ENCODE results near the gene SLC25A34.
"Not testable (repeated sequence)": the region's sequence is repeated elsewhere in the genome, so short reads cannot be mapped to it uniquely, and the experiment has no call there.

The SLC25A34 gene

DNA sequence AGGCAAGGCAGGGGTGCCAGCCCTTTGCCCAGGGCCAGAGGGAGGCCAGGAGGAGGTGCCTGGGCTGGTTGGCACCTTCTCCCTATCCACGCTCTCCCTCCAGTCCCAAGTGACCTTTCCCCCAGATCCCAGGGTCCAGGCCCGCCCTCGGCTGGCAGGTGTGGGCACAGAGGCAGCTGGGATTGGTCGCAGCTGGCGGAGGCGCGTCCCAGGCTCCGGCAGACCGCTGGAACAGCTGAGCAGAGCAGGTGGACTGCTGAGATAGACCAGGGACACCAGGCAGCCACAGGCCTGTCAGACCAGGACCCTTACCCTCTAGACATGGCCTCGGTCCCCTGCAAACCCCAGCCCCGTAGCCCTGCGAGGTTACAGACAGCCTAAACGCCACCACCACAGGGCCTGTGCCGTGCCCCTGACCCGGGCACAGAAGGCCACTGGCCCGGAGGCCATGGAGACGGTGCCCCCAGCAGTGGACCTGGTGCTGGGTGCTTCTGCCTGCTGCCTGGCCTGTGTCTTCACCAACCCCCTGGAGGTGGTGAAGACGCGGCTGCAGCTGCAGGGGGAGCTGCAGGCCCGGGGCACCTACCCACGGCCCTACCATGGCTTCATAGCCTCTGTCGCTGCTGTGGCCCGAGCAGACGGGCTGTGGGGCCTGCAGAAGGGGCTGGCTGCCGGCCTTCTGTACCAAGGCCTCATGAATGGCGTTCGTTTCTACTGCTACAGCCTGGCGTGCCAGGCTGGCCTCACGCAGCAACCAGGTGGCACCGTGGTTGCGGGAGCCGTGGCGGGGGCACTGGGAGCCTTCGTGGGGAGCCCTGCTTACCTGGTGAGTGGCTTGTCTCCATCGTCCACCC lies at the start of gene SLC25A34:
Gene SLC25A34, plus strand, starts transcription at position 221 of the 854 bp plus-strand sequence. Its CDS starts 228 bp downstream, at position 449.
- DNase-seq: no peak

GRCh38 chr1:15687446-15687845 lies 48.6 kb upstream of the SLC25A34 start:
- DNase-seq: no peak

DNA sequence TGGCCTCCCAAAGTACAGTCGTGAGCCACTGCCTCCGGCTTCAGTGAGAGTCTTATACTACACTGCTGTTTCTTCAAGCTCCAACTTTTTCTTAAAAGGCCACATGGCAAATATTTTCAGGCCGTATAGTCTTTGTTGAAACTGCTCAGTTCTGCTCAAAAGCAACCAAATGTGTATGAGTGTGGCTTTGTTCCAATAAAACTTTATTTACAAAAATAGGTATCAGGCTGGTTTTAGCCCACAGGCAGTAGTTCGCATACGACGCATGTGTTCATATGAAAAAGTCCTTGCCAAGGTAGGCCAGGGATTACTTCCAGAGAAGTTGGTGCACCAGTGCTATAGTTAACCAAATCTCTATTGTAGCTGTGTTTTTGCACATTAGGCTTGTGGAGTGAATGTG lies 45.7 kb upstream of the SLC25A34 start:
- no peak for DNase-seq

GRCh38 chr1:15691434-15692032 lies 44.5 kb upstream of the SLC25A34 start:
- DNase-seq: no peak

- DNase-seq: no peak
Observed at GRCh38 chr1:15692121-15692682, 43.9 kb upstream of the SLC25A34 start.

DNA sequence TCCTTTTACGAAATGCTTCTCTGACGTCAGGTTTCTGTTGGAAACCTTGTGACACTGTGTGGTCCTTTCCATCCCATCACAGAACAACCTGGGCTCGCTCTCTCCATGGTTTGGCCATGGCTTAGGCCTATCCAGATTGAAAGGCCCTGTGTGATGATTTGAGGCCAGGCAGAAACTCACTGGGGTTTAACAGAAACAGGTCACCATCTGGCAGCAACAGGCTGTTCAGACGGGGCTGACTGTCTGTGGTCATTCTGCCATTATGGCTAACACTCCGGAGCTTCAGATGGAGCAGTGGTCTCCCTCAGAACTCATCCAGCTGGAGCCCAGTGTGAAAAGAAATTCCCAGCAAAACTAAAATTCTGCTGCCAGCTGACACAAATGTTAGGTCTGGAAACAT lies 42.7 kb upstream of the SLC25A34 start:
- no peak for DNase-seq

DNA sequence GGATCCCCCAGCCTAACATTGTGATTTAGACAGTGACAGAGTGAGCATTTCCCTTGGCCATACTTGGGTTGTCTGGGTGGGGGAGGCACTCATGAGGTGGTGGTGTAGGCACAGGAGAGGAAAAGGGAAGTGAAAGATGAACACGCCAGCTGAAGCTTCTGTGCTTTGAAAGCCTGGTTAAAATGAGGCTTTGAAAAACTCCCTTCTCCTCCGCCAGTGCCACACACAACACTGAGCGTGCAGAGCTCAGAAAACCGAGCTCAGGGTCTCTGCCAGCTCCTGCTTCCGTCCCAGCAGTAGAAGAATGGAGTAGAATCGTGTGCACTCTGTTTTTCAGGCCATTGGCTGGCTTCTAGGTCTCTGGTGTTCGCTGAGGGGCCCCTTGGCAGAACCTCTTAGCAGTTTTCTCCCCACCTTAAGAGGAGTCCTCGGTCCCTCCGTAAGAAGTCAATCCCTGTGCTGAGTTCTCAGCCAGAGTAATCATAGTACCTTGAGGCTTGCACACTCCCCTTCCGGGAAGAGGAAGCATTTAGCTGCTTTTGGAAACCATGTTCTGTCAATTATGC lies 39.0 kb upstream of the SLC25A34 start:
- DNase-seq: no peak

GRCh38 chr1:15698201-15698600 lies 37.9 kb upstream of the SLC25A34 start:
- no peak for DNase-seq

DNA sequence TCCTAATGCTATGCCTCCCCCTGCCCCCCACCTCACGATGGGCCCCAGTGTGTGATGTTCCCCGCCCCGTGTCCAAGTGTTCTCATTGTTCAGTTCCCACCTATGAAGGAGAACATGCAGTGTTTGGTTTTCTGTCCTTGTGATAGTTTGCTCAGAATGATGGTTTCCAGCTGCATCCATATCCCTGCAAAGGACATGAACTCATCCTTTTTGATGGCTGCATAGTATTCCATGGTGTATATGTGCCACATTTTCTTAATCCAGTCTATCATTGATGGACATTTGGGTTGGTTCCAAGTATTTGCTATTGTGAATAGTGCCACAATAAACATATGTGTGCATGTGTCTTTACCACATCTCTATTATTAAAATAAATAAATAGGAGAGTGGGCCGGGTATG lies 36.7 kb upstream of the SLC25A34 start:
- DNase-seq: not testable (repeated sequence)

- DNase-seq: no peak
Observed at GRCh38 chr1:15700508-15700907, 35.5 kb upstream of the SLC25A34 start.

DNA sequence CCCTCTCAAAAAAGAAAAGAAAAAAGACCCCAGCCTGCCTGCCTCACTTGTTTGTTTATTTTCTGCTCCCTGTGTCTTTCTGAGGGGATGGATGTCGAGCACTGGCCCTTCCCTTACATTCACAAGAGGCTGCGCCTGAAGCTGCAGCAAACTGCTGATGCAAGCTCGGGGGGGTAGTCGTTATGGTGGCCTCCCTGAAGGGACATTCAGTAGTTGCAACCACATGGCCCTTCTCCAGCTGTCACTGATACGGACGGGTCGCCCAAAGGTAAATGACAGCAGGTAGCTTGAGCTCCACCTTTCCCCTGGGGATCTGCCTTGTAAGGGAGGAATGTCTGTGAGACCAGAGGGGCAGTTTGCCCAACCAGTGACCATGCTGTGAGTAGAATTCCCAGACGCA lies 34.3 kb upstream of the SLC25A34 start:
- DNase-seq: no peak

- no peak for DNase-seq
Observed at GRCh38 chr1:15702722-15703550, 33.1 kb upstream of the SLC25A34 start.

- no peak for DNase-seq
Observed at GRCh38 chr1:15703562-15703961, 32.5 kb upstream of the SLC25A34 start.

DNA sequence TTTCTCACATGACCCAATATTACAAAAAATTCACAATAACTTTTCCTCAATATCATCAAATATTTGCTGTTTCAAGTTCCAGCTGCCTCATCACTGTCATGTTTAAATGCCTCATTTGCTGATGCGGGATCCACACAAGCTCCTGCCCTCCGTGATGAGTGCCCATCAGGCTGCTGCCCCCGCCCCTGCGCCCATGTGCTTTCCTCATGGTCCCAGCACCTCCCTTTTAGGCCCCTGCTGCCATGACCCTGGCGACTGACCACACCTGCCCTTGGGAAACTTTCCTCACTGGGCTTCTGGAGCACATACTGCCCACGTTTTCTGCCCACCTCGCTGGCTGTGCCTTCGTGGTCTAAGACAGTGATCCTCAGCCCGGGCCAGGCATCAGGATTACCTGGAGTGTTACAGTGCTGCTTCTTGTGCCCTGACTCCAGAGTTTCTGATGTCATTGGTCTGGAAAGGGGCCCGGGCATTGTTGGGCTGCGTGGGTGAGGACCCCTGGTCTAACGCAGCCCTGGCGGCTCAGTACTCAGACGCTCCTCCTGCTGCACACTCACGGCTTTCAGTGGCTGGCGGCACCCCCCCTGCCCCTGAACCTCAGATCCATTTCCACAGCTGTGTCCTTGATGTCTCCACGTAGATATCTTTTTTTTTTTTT lies 31.4 kb upstream of the SLC25A34 start:
- DNase-seq: no peak

- no peak for DNase-seq
Observed at GRCh38 chr1:15705184-15705566, 30.9 kb upstream of the SLC25A34 start.

- DNase-seq: no peak
Observed at GRCh38 chr1:15706751-15707150, 29.3 kb upstream of the SLC25A34 start.

DNA sequence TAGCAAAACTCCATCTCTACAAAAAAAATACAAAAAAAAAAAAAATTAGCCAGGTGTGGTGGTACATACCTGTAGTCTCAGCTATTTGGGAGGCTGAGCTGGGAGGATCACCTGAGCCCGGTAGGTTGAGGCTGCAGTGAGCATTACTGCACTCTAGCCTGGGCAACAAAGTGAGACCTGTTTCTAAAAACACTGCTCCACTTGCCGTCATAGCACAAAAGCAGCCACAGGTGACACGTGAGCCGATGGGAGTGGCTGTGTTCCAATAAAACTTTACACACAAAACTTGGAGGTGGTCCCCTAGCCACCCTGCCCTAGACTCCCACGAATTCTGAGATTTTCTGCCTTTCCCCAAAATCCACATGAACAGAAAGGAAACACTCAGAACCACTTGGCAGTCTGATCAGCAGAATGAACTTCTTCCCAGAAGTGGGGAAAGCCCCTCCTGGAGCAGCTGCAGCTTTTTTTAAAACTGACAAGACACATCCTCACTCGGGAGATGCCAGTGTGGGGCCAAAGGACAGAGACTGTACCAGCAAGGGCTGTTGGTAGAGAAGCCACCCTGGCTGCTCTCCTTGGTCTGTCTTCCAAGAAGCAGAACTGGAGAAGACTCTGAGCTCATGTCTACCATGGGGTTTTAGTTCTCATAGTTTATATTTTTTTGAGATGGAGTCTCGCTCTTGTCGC lies 28.7 kb upstream of the SLC25A34 start:
- DNase-seq: no peak

GRCh38 chr1:15708486-15709137 lies 27.4 kb upstream of the SLC25A34 start:
- no peak for DNase-seq

DNA sequence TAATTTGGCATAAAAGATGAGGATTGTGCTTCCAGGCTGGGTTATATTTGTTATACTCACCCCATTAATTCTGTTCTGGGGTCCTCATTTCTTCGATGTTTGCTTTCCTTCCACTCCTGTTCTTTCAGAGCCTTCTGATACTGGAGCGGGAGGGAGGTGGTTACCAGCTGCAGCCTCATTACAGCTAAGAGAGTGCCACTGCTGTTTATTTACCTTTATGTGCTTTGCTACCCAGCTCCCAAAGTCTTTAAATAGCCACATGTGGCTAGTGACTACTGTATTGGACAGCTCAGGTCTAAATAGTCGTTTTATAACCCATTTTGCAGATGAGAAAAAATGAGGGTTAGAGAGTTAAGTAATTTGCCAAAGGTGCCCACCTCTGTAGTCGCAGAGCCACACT lies 26.8 kb upstream of the SLC25A34 start:
- no peak for DNase-seq

GRCh38 chr1:15712168-15712567 lies 23.9 kb upstream of the SLC25A34 start:
- DNase-seq: no peak
